T-helper 2 cell treated with Interferon-gamma antibody and Interleukin-4, amounts not matched to agents 5 μg/mL and 100 μg/mL, for 36 hours (primary cell): ENCODE measurements around the gene SYCN.
A peak's percentile ranks its signal among the peaks of the same experiment; 100 is the strongest.

ENCODE experiments used
- DNase-seq: peaks from one replicate; pipeline ENCODE4 v3.0.0; 2021; ENCODE audit warnings: low spot score
- H3K27ac Mint-ChIP-seq: one replicate; pipeline ENCODE4 v1.8.0; 2021; ENCODE audit warnings: mild to moderate bottlenecking, mixed read lengths
- H3K27me3 Mint-ChIP-seq: one replicate; pipeline ENCODE4 v1.8.0; 2021; ENCODE audit warnings: low read depth, mixed read lengths
- H3K36me3 Mint-ChIP-seq: one replicate; pipeline ENCODE4 v1.8.0; 2021; ENCODE audit warnings: low read depth, mixed read lengths
- H3K4me1 Mint-ChIP-seq: one replicate; pipeline ENCODE4 v1.8.0; 2021; ENCODE audit warnings: low read depth, mixed read lengths
- H3K4me3 Mint-ChIP-seq: one replicate; pipeline ENCODE4 v1.8.0; 2022; ENCODE audit warnings: mild to moderate bottlenecking, moderate library complexity, mixed read lengths
- H3K9me3 Mint-ChIP-seq: one replicate; pipeline ENCODE4 v1.8.0; 2021; ENCODE audit warnings: mixed read lengths

The SYCN gene

GRCh38 chr19:39166571-39167391 is 37.3 kb downstream of the SYCN start:
- no peak overlapping the region for H3K4me3 Mint-ChIP-seq
- H3K4me1 Mint-ChIP-seq: no peaks in the 10 kb centered on the region
- H3K27me3 Mint-ChIP-seq: no peaks in the 10 kb centered on the region
- no peaks in the 10 kb centered on the region for H3K9me3 Mint-ChIP-seq
- no peaks in the 10 kb centered on the region for H3K36me3 Mint-ChIP-seq
- DNase-seq: no peak
- no peak overlapping the region for H3K27ac Mint-ChIP-seq

GRCh38 chr19:39165857-39166256 is 38.2 kb downstream of the SYCN start:
- H3K4me1 Mint-ChIP-seq: no peaks in the 10 kb centered on the region
- H3K9me3 Mint-ChIP-seq: no peaks in the 10 kb centered on the region
- H3K27ac Mint-ChIP-seq: no peak overlapping the region
- H3K36me3 Mint-ChIP-seq: no peaks in the 10 kb centered on the region
- DNase-seq: no peak
- H3K4me3 Mint-ChIP-seq: no peak overlapping the region
- H3K27me3 Mint-ChIP-seq: no peaks in the 10 kb centered on the region

GRCh38 chr19:39164289-39164688 is 39.8 kb downstream of the SYCN start:
- Mint-ChIP-seq H3K36me3 (no peaks in the 10 kb centered on the region), H3K4me3 (no peak overlapping the region), H3K27ac (no peak overlapping the region), H3K4me1 (no peaks in the 10 kb centered on the region), H3K27me3 (no peaks in the 10 kb centered on the region), H3K9me3 (no peaks in the 10 kb centered on the region)
- DNase-seq: no peak

GRCh38 chr19:39163621-39164020 is 40.4 kb downstream of the SYCN start:
- H3K27ac Mint-ChIP-seq: no peak overlapping the region

GRCh38 chr19:39162441-39163043 is 41.5 kb downstream of the SYCN start:
- DNase-seq: no peak
- no peaks in the 10 kb centered on the region for H3K27me3 Mint-ChIP-seq
- peaks cover 5% of the 10 kb centered on the region for H3K4me1 Mint-ChIP-seq
- no peak overlapping the region for H3K4me3 Mint-ChIP-seq
- H3K36me3 Mint-ChIP-seq: no peaks in the 10 kb centered on the region
- no peak overlapping the region for H3K27ac Mint-ChIP-seq
- H3K9me3 Mint-ChIP-seq: no peaks in the 10 kb centered on the region

More at GRCh38 chr19:39163621-39164020, 40.4 kb downstream of the SYCN start:
- H3K36me3 Mint-ChIP-seq: no peaks in the 10 kb centered on the region
- H3K4me3 Mint-ChIP-seq: no peak overlapping the region
- DNase-seq: no peak
- H3K9me3 Mint-ChIP-seq: no peaks in the 10 kb centered on the region
- H3K27me3 Mint-ChIP-seq: no peaks in the 10 kb centered on the region
- H3K4me1 Mint-ChIP-seq: no peaks in the 10 kb centered on the region

GRCh38 chr19:39160889-39161672 is 43.0 kb downstream of the SYCN start:
- Mint-ChIP-seq H3K9me3 (no peaks in the 10 kb centered on the region), H3K27ac (no peak overlapping the region), H3K36me3 (no peaks in the 10 kb centered on the region), H3K4me1 (peaks cover 10% of the 10 kb centered on the region), H3K27me3 (no peaks in the 10 kb centered on the region), H3K4me3 (no peak overlapping the region)
- DNase-seq: no peak

- H3K27me3 Mint-ChIP-seq: no peaks in the 10 kb centered on the region
- H3K4me3 Mint-ChIP-seq: no peak overlapping the region
- peaks cover 10% of the 10 kb centered on the region for H3K4me1 Mint-ChIP-seq
- H3K27ac Mint-ChIP-seq: peak overlapping the region; percentile 14
- no peaks in the 10 kb centered on the region for H3K9me3 Mint-ChIP-seq
- H3K36me3 Mint-ChIP-seq: no peaks in the 10 kb centered on the region
- DNase-seq: no peak
Measured at GRCh38 chr19:39160523-39160861, 43.6 kb downstream of the SYCN start.

- peaks cover 15% of the 10 kb centered on the region for H3K4me1 Mint-ChIP-seq
- no peaks in the 10 kb centered on the region for H3K9me3 Mint-ChIP-seq
- H3K27ac Mint-ChIP-seq: no peak overlapping the region
- H3K4me3 Mint-ChIP-seq: no peak overlapping the region
- H3K27me3 Mint-ChIP-seq: no peaks in the 10 kb centered on the region
- H3K36me3 Mint-ChIP-seq: no peaks in the 10 kb centered on the region
- no peak for DNase-seq
Measured at GRCh38 chr19:39158646-39159260, 45.3 kb downstream of the SYCN start.

GRCh38 chr19:39157997-39158389 is 46.1 kb downstream of the SYCN start:
- Mint-ChIP-seq H3K4me1 (peaks cover 15% of the 10 kb centered on the region), H3K27ac (no peak overlapping the region), H3K36me3 (no peaks in the 10 kb centered on the region), H3K9me3 (no peaks in the 10 kb centered on the region), H3K27me3 (no peaks in the 10 kb centered on the region), H3K4me3 (no peak overlapping the region)
- DNase-seq: no peak

GRCh38 chr19:39157275-39157996 is 46.6 kb downstream of the SYCN start:
- no peak for DNase-seq
- Mint-ChIP-seq H3K27ac (no peak overlapping the region), H3K36me3 (no peaks in the 10 kb centered on the region)

GRCh38 chr19:39156326-39157230 is 47.5 kb downstream of the SYCN start:
- Mint-ChIP-seq H3K27me3 (no peaks in the 10 kb centered on the region), H3K4me1 (peaks cover 15% of the 10 kb centered on the region), H3K9me3 (no peaks in the 10 kb centered on the region), H3K27ac (peak overlapping the region; percentile 31), H3K4me3 (no peak overlapping the region), H3K36me3 (no peaks in the 10 kb centered on the region)
- DNase-seq: no peak

More at GRCh38 chr19:39157275-39157996, 46.6 kb downstream of the SYCN start:
- H3K27me3 Mint-ChIP-seq: no peaks in the 10 kb centered on the region
- no peak overlapping the region for H3K4me3 Mint-ChIP-seq
- H3K9me3 Mint-ChIP-seq: no peaks in the 10 kb centered on the region
- peaks cover 15% of the 10 kb centered on the region for H3K4me1 Mint-ChIP-seq

- no peaks in the 10 kb centered on the region for H3K27me3 Mint-ChIP-seq
- H3K4me3 Mint-ChIP-seq: no peak overlapping the region
- peaks cover 15% of the 10 kb centered on the region for H3K4me1 Mint-ChIP-seq
- H3K36me3 Mint-ChIP-seq: no peaks in the 10 kb centered on the region
- no peak for DNase-seq
- no peak overlapping the region for H3K27ac Mint-ChIP-seq
- no peaks in the 10 kb centered on the region for H3K9me3 Mint-ChIP-seq
Measured at GRCh38 chr19:39155741-39156140, 48.3 kb downstream of the SYCN start.
